Mesenchymal stem cell (in vitro differentiated cells and primary cell): ENCODE data around the gene FRMPD4.

Experiments used
- DNase-seq: peaks from one replicate; pipeline ENCODE4 v3.0.0-alpha.2; 2013
- H2AFZ ChIP-seq: one replicate; pipeline ENCODE4 v1.6.1; 2013; ENCODE audit warnings: low read depth, mild to moderate bottlenecking, control low read depth, inconsistent platforms, low read length, moderate library complexity
- H2AK5ac ChIP-seq: 2 replicates; pipeline ENCODE4 v1.6.1; 2013; ENCODE audit warnings: low read length, moderate library complexity, mild to moderate bottlenecking, inconsistent platforms; ENCODE audit not compliant: severe bottlenecking
- H2BK120ac ChIP-seq: one replicate; pipeline ENCODE4 v1.6.1; 2013; ENCODE audit warnings: low read depth, mild to moderate bottlenecking, inconsistent platforms, low read length, moderate library complexity
- H2BK12ac ChIP-seq, 2 experiments: one replicate each; pipeline ENCODE4 v1.6.1; 2013; ENCODE audit warnings: inconsistent platforms in 2 of 2, low read length in 2 of 2, mild to moderate bottlenecking in 2 of 2, moderate library complexity in 2 of 2, control low read depth in 1 of 2
- H2BK15ac ChIP-seq: one replicate; pipeline ENCODE4 v1.6.1; 2013; ENCODE audit warnings: mild to moderate bottlenecking, low read depth, inconsistent platforms; ENCODE audit not compliant: poor library complexity, severe bottlenecking
- H2BK5ac ChIP-seq: 2 replicates; pipeline ENCODE4 v1.6.1; 2013; ENCODE audit warnings: low read depth, mild to moderate bottlenecking, low read length, control low read depth, inconsistent platforms; ENCODE audit not compliant: poor library complexity, severe bottlenecking
- H3K14ac ChIP-seq, 2 experiments: one replicate each; pipeline ENCODE4 v1.6.1; 2013; ENCODE audit warnings: inconsistent platforms in 2 of 2, low read length in 2 of 2, control low read depth in 1 of 2, mild to moderate bottlenecking in 1 of 2, moderate library complexity in 1 of 2
- H3K18ac ChIP-seq, 2 experiments: one replicate each; pipeline ENCODE4 v1.6.1; 2013; ENCODE audit warnings: inconsistent platforms in 2 of 2, low read length in 2 of 2, control low read depth in 1 of 2, low read depth in 1 of 2, mild to moderate bottlenecking in 1 of 2
- H3K23ac ChIP-seq, 2 experiments: one replicate each; pipeline ENCODE4 v1.6.1; 2013; ENCODE audit warnings: inconsistent platforms in 2 of 2, low read length in 2 of 2, mild to moderate bottlenecking in 2 of 2, moderate library complexity in 2 of 2, control low read depth in 1 of 2
- H3K27ac ChIP-seq: 2 replicates; pipeline ENCODE4 v1.5.1; 2013; ENCODE audit warnings: mild to moderate bottlenecking, moderate library complexity, low read length, control low read depth, inconsistent platforms; ENCODE audit not compliant: poor library complexity, severe bottlenecking
- H3K27me3 ChIP-seq, 2 experiments: 2 replicates each; pipeline versions ENCODE4 v1.6.1 to v1.7.0; 2013; ENCODE audit warnings: low read length in 2 of 2, mild to moderate bottlenecking in 2 of 2, moderate library complexity in 2 of 2, control low read depth in 1 of 2, inconsistent platforms in 1 of 2; ENCODE audit not compliant: control insufficient read depth in 1 of 2, insufficient read depth in 1 of 2
- H3K36me3 ChIP-seq, 2 experiments: 2 replicates each; pipeline versions ENCODE4 v1.6.1 to v1.7.0; 2013; ENCODE audit warnings: low read length in 2 of 2, control low read depth in 1 of 2, inconsistent platforms in 1 of 2, low read depth in 1 of 2, mild to moderate bottlenecking in 1 of 2; ENCODE audit not compliant: insufficient read depth in 2 of 2, control insufficient read depth in 1 of 2
- H3K4ac ChIP-seq, 2 experiments: one replicate each; pipeline ENCODE4 v1.6.1; 2013; ENCODE audit warnings: inconsistent platforms in 2 of 2, low read length in 2 of 2, mild to moderate bottlenecking in 2 of 2, moderate library complexity in 2 of 2, control low read depth in 1 of 2, low read depth in 1 of 2
- H3K4me1 ChIP-seq: 2 replicates; pipeline ENCODE4 v1.6.1; 2013; ENCODE audit warnings: low read depth, low read length, control low read depth; ENCODE audit not compliant: control insufficient read depth, insufficient read depth
- H3K4me2 ChIP-seq: 2 replicates; pipeline ENCODE4 v1.6.1; 2013; ENCODE audit warnings: low read length, mild to moderate bottlenecking, inconsistent platforms; ENCODE audit not compliant: poor library complexity, severe bottlenecking
- H3K4me3 ChIP-seq, 2 experiments: 2 replicates each; pipeline versions ENCODE4 v1.5.1 to v1.7.0; 2013; ENCODE audit warnings: low read length in 2 of 2, mild to moderate bottlenecking in 2 of 2, control low read depth in 1 of 2, low read depth in 1 of 2; ENCODE audit not compliant: insufficient read depth in 1 of 2
- H3K79me1 ChIP-seq: replicated peaks from 2 replicates; pipeline ENCODE4 v1.6.1; 2013; ENCODE audit warnings: mild to moderate bottlenecking, control low read depth, low read length, inconsistent platforms; ENCODE audit not compliant: poor library complexity, severe bottlenecking
- H3K9ac ChIP-seq: 2 replicates; pipeline ENCODE4 v1.7.0; 2013; ENCODE audit warnings: mild to moderate bottlenecking, low read length, moderate library complexity
- H3K9me3 ChIP-seq: 2 replicates; pipeline ENCODE4 v1.7.0; 2013; ENCODE audit warnings: mild to moderate bottlenecking, low read length; ENCODE audit not compliant: control insufficient read depth
- H4K8ac ChIP-seq: one replicate; pipeline ENCODE4 v1.6.1; 2013; ENCODE audit warnings: inconsistent platforms, mild to moderate bottlenecking, low read length, moderate library complexity
- H4K91ac ChIP-seq: one replicate; pipeline ENCODE4 v1.6.1; 2013; ENCODE audit warnings: mild to moderate bottlenecking, low read length, inconsistent platforms
- WGBS: methylation state at CpG from one replicate; pipeline ENCODE4 v1.1.7; 2013; ENCODE audit warnings: mixed read lengths; 5-methylcytosine and 5-hydroxymethylcytosine counted together

Gene FRMPD4

DNA sequence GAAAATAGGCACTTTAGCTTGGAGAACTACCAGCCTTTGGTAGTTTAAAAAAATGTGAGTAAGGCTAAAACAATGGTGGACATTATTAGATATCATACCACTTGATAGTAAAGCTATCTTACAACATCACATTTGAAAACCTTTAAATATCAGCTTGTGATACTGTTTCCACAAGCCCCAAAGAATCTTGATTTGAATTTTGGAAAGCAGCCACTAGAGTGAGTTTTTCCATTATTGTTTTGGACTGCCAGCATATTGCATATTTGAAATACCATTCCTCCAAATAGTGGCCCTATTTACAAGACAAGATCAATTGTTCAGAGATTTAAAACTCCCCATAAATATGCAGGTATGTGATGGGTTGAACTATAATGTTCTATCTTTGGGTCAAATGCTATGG, 349.9 kb downstream of the FRMPD4 start:
- Histone ChIP-seq H3K4ac (no peak overlapping the region), H4K8ac (no peak overlapping the region), H2BK15ac (no peak overlapping the region), H3K27ac (no peak overlapping the region), H3K27me3 (no peaks in the 10 kb centered on the region), H3K36me3 (no peaks in the 10 kb centered on the region), H3K14ac (no peak overlapping the region), H2BK12ac (no peak overlapping the region), H3K4me3 (no peak overlapping the region), H2AFZ (no peak overlapping the region), H2BK120ac (no peak overlapping the region), H3K4me1 (no peaks in the 10 kb centered on the region), H3K9me3 (no peaks in the 10 kb centered on the region), H3K23ac (no peak overlapping the region), H3K4me2 (no peak overlapping the region), H2BK5ac (no peak overlapping the region), H3K18ac (no peak overlapping the region), H3K79me1 (no peaks in the 10 kb centered on the region), H2AK5ac (no peak overlapping the region), H3K9ac (no peak overlapping the region), H4K91ac (no peak overlapping the region)
- no peak for DNase-seq

DNA sequence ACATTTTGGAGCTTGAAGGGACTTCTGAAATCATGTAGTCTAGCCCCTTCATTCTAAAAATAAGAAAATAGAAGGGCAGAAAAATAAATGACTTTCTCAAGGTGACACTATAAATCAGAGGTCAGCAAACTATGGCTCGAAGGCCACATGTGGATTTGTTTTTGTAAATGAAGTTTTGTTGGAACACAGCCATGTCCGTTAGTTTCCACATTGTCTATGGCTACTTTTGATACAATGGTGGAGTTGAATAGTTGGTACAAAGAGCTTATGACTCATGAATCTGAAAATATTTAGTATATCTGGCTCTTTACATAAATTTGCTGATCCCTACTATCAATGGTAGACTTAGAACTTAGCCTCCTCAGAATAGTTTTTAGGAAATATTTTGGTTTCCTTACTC, 350.5 kb downstream of the FRMPD4 start:
- no peaks in the 10 kb centered on the region for H3K36me3 ChIP-seq
- H3K4me3 ChIP-seq = no peak overlapping the region
- H4K8ac ChIP-seq = no peak overlapping the region
- H3K27me3 ChIP-seq = no peaks in the 10 kb centered on the region
- H4K91ac ChIP-seq = no peak overlapping the region
- H2AFZ ChIP-seq = no peak overlapping the region
- no peak overlapping the region for H3K18ac ChIP-seq
- WGBS = 60% methylated on average over 2 of the region's 2 CpGs
- H3K23ac ChIP-seq = no peak overlapping the region
- no peak overlapping the region for H2BK12ac ChIP-seq
- H3K9ac ChIP-seq = no peak overlapping the region
- H3K4ac ChIP-seq = no peak overlapping the region
- DNase-seq = no peak
- no peak overlapping the region for H3K4me2 ChIP-seq
- H2AK5ac ChIP-seq = no peak overlapping the region
- no peak overlapping the region for H2BK5ac ChIP-seq
- H2BK120ac ChIP-seq = no peak overlapping the region
- no peaks in the 10 kb centered on the region for H3K79me1 ChIP-seq
- no peak overlapping the region for H3K27ac ChIP-seq
- no peaks in the 10 kb centered on the region for H3K9me3 ChIP-seq
- H3K14ac ChIP-seq = no peak overlapping the region
- no peaks in the 10 kb centered on the region for H3K4me1 ChIP-seq
- no peak overlapping the region for H2BK15ac ChIP-seq

- Histone ChIP-seq H3K14ac (no peak overlapping the region), H3K9ac (no peak overlapping the region), H2AFZ (no peak overlapping the region), H3K4ac (no peak overlapping the region), H3K4me2 (no peak overlapping the region), H3K36me3 (no peaks in the 10 kb centered on the region), H3K79me1 (no peaks in the 10 kb centered on the region), H2BK12ac (no peak overlapping the region), H3K23ac (no peak overlapping the region), H4K91ac (no peak overlapping the region), H3K27me3 (no peaks in the 10 kb centered on the region), H2AK5ac (no peak overlapping the region), H3K9me3 (no peaks in the 10 kb centered on the region), H3K27ac (no peak overlapping the region), H2BK120ac (no peak overlapping the region), H2BK5ac (no peak overlapping the region), H3K4me1 (no peaks in the 10 kb centered on the region), H4K8ac (no peak overlapping the region), H3K4me3 (no peak overlapping the region), H2BK15ac (no peak overlapping the region), H3K18ac (no peak overlapping the region)
- 67% methylated on average over 3 of the region's 3 CpGs for WGBS
- no peak for DNase-seq
Measured at GRCh38 chrX:12489341-12489740, 351.1 kb downstream of the FRMPD4 start.

DNA sequence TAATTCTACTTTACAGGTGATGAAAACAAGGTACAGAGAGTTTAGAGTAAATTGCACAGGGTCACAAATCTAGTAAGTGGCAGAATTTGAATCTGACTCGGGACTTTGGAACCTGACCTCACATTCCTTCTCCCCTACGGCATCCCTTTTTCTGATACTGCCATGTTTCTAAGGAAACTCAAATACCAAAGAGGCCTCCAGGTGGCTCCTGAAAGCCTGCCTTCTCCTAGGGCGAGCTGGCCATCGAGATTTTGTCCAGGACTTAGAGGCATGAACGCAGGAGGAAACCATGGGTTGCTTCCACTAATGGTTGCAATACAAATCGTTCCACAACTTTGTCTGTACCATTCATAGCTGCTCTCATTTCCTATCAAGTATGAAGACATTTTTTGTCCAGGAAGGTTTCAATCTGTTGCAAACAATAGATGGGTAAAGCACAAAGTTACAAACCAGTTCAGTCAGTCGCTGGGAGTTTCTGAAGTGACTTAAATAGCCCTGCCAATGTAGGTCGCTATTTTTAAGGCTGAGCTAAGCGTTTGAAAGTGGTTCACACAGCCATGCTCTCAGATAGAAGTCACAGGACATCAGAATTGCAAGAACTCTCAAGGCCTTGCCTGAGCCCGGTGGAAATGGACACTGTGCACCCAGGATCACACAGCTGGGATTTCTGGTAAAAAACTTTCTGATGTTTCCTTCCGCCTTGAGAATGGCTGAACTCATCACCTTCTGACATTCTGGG, 356.3 kb downstream of the FRMPD4 start:
- Histone ChIP-seq H3K79me1 (no peaks in the 10 kb centered on the region), H3K27me3 (no peaks in the 10 kb centered on the region), H3K18ac (no peak overlapping the region), H3K4me3 (no peak overlapping the region), H2BK12ac (no peak overlapping the region), H4K8ac (no peak overlapping the region), H3K9ac (no peak overlapping the region), H3K4ac (no peak overlapping the region), H2AK5ac (no peak overlapping the region), H3K23ac (no peak overlapping the region), H3K36me3 (no peaks in the 10 kb centered on the region), H2BK120ac (no peak overlapping the region), H4K91ac (no peak overlapping the region), H2BK5ac (no peak overlapping the region), H3K9me3 (no peaks in the 10 kb centered on the region), H3K4me2 (no peak overlapping the region), H3K4me1 (no peaks in the 10 kb centered on the region), H3K27ac (no peak overlapping the region), H2BK15ac (no peak overlapping the region), H3K14ac (no peak overlapping the region), H2AFZ (no peak overlapping the region)
- WGBS = 83% methylated on average over 10 of the region's 11 CpGs
- no peak for DNase-seq
